Measurements from ENCODE around the gene THOP1. TPM values are rescaled to one million over a fixed set of nuclear protein-coding genes. Genes with fewer than 3 reads are reported as not detected.

Gene THOP1
- total RNA-seq, 1 donor from 2014 or later: 31.8 TPM

DNA sequence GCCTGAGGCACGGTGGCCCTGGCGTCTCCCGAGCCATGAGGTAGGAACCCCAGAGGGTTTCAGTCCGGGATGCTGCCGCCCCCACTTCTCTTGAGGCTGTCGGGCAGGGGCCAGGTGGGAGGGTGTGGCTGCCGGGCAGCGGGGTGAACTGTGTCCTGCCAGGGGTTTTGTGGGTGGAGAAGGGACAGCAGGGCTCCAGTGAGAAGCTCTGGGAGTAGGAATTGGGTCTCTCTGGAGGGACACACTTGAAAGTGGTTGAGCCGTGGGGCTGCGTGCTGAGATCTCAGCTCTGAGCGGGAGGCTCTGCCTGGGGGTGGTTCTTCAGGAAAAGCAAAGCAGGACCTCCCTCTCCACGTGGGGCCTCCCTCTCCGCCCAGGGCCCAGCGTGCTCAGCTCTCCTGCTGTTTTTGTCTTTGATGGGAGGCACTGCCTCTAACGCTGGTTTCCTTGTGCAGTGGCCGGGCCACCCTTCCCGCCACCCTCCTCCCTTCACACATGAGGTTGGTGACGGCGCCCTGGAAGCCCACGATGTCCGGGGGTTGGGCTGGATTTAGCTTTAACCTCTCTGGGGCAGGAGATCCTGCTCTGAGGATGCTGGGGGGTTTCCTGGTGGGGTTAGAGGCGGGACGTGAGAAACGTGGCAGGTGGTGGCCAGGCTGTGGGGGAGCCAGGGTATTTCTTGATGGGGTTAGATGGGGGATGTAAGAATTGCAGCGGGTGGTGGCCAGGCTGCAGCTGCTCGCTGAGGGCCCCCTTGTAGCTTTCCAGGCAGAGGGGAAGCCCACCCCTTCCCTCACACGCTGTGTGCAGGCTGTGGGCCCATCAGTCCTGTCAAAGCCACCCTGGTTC is 19.1 kb downstream of the THOP1 start:
- DNase-seq (ENCODE audit: low spot score): no peak

DNA sequence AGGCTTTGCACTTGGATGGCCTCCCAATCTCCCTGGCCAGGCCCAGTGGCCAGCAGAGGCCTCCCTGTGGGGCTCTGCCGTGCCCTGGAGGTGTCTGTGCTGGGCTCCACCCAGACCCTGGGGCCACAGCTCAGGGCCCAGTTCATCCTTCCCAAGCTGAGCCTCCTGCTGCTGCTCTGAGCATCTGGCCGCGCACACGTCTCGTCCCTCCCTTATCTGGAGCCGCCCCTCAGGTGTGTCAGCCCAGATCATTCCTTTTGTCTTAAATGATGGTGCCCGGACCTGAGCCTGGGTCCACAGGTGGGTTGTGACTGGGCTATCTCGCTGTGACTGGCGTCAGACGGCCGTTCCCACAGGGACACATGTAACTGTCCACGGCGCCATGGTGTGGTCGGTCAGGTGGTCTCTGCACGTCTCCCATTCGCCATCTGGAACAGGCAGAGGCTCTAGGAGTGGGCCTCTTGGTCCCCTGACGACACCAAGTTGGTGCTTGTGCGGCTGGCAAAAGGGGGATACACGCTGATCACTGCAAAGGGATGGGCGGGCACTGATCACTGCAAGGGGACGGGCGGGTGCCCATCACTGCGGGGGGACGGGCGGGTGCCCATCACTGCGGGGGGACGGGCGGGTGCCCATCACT is 20.1 kb downstream of the THOP1 start:
- DNase-seq (ENCODE audit: low spot score): no peak

DNA sequence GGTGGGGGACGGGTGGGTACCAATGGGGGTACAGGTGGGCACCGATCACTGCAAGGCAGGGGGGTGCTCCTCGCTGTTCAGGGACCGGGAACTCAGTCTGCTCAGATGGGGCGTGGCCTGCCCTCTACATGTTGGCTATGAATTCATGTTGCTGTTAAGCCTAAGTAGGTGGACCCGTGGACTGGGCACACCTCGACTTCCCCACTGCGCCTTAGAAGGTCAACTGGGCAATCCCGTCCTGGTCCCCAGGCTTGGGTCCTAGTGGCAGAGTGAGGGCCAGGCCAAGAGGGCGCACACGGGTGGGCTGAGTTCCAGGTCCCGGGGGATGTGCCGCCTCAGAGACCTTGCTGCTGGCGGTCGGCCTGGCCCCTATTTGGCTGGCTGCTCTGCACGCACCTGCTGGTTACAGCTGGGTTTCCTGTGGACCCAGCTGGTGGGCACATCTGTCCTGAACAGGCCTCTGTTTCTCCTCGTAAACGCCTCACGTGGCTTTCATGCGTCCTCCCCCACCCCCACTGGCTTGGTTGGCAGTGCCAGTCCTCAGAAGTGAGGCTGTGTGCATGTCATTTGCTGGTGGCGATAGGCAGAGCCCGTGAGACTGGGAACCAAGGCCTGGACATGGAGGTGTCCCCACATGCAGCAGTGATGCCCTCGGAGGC is 20.8 kb downstream of the THOP1 start:
- no peak for DNase-seq (ENCODE audit: low spot score)

DNA sequence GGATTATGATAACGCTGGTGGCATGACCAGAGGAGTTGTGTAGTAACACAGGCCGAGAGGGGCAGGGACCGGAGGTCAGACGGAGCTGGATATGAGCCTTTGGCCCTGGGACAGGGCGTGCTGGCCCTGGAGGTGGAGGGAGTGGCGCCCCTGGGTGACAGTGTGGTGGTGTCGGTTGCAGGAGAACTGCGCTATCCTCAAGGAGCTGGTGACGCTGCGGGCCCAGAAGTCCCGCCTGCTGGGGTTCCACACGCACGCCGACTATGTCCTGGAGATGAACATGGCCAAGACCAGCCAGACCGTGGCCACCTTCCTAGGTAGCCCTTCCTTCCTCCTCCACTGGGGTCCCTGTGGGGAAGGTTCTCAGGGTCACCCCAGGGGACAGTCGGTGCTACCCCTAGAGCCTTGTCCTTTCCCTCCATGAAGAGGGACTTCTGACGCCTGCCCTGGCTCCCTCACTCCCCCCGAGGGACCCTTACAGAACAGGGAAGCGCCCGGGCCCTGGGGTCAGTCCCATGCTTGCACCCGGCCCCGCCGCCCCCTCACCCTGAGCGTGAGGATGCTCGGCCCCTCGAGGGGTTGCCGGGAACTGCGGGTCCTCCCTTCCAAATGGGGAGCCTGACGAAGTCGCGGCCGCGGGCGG is 21.6 kb downstream of the THOP1 start:
- DNase-seq (ENCODE audit: low spot score): no peak

DNA sequence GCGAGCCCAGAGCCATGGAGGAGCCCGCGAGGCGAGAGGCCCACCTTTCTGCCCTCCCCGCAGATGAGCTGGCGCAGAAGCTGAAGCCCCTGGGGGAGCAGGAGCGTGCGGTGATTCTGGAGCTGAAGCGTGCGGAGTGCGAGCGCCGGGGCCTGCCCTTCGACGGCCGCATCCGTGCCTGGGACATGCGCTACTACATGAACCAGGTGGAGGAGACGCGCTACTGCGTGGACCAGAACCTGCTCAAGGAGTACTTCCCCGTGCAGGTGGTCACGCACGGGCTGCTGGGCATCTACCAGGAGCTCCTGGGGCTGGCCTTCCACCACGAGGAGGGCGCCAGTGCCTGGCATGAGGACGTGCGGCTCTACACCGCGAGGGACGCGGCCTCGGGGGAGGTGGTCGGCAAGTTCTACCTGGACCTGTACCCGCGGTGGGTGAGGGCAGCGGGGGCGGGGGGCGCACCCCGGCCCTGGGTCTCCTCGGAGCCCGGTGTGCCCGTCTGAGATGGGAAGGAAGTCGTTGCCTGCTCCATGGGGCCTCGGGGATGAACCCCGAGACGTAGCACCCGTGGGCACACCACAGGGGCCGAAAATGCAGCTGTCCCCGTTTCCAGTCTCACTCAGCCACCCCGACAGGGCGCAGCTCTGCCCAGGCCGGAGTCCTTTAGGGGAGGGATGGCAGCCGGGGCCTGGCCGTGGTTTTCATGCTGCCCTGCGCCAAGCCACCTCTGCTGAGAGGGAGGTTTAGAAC is 22.3 kb downstream of the THOP1 start:
- no peak for DNase-seq (ENCODE audit: low spot score)

DNA sequence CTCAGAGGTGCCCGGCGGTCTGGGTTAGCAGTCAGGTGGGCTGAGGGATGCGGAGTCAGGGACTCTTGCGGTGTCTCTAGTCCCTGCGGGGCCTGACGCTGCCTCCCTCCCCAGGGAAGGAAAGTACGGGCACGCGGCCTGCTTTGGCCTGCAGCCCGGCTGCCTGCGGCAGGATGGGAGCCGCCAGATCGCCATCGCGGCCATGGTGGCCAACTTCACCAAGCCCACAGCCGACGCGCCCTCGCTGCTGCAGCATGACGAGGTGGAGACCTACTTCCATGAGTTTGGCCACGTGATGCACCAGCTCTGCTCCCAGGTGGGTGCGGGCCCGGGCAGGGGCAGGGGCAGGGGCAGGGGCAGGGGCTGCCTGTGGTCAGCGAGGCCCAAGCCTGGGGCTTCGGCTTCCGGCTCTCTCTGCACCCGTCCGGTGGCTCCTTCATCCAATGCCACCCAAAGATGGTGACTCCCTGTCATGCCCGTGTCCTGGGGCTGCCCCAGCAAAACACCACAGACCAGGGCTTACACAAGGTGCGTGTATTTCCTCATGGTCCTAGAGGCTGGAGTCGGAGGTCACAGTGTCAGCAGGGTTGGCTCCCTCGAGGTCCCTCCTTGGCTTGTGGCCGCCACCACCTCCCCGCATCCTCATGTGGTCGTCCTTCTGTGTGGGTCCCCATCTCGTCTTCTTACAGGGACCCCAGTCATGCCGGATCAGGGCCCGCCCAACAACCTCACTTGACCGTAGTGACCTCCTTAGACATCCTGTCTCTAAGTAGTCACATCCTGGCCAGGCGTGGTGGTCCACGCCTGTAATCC is 23.0 kb downstream of the THOP1 start:
- DNase-seq (ENCODE audit: low spot score): no peak

DNA sequence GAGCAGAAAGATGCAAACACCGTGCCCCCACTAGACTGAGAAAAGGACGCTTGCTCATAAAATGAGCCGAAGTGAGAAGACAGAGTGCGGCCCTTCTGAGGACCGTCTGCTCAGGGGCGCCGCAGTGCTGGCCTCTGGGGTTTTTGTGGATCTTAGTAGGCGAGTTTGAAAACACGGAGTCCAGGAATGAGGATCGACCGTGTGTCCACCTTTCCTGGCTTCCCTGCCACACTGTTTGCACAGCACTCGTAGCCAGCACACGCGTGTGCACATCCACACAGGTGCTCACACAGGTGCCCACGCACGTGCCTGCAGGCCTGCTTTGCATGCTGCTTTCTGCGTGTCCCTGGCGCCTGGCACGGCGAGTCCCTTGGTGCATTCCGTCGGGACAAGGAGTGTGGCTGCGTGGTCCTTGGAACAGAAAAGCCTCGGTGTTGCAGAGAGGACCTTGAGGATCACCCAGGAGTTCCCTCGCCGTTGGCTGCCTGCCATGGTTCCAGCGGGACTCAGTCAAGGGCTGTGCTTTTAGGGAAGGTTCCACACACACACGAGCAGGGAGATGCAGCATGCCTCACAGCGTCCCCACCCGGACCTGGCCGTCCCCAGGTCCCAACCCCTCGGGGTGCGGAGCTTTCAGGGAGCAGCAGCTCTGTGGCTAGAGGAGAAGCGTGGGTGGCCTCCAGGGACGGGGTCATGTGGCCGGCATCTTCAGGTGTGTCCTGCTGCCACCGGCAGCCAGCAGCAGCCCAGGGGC is 24.3 kb downstream of the THOP1 start:
- DNase-seq (ENCODE audit: low spot score): no peak

DNA sequence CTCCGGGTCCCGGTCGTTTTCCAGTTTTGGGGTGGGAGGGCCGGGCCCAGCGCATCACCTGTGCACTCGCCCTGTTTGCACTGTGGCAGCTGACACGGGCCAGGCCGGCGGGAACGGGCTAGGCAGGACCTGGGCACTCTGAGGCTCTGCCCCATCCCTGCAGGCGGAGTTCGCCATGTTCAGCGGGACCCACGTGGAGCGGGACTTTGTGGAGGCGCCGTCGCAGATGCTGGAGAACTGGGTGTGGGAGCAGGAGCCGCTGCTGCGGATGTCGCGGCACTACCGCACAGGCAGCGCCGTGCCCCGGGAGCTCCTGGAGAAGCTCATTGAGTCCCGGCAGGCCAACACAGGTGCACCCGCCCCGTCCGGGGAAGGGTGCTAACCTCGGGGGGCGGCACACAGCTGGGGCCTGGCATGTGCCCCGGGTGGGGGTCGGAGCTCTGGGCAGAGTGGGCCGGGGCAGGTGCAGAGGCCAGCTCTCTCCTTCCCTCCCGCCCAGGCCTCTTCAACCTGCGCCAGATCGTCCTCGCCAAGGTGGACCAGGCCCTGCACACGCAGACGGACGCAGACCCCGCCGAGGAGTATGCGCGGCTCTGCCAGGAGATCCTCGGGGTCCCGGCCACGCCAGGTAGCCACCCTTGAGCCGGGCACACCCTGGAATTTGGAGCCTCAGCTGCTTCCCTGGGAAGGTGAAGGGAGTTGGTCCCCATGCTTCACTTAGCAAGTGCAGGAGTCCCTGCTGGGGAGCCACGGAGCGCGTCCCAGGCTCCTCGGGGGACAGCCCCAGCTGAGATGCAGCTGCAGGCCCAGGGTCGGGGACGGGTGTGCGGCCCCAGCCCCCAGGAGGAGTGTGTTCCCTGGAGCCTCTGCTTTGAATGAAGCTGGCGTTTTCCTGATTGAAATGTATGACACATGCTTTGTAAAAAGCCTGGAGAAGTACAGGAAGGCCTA is 25.1 kb downstream of the THOP1 start:
- no peak for DNase-seq (ENCODE audit: low spot score)

DNA sequence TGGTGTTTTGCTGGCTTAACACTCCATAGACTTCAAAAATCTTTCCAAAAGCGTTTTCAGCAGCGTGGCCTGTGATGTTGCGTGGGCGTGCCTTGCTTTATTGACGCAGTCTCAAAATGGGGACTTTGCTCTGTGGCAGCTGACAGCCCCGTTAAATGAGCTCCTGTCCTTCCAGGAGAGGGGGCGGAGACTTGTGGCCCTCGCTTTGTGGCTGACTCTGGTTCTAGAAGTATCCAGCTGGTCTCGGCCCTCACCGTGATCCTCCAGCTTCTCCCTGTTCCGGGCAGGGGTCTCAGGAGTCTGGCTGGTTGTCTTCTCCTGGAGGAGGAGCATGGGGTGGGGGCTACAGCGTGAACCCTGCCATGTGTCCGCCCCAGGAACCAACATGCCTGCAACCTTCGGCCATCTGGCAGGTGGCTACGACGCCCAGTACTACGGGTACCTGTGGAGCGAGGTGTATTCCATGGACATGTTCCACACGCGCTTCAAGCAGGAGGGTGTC is 26.0 kb downstream of the THOP1 start:
- DNase-seq (ENCODE audit: low spot score): no peak

DNA sequence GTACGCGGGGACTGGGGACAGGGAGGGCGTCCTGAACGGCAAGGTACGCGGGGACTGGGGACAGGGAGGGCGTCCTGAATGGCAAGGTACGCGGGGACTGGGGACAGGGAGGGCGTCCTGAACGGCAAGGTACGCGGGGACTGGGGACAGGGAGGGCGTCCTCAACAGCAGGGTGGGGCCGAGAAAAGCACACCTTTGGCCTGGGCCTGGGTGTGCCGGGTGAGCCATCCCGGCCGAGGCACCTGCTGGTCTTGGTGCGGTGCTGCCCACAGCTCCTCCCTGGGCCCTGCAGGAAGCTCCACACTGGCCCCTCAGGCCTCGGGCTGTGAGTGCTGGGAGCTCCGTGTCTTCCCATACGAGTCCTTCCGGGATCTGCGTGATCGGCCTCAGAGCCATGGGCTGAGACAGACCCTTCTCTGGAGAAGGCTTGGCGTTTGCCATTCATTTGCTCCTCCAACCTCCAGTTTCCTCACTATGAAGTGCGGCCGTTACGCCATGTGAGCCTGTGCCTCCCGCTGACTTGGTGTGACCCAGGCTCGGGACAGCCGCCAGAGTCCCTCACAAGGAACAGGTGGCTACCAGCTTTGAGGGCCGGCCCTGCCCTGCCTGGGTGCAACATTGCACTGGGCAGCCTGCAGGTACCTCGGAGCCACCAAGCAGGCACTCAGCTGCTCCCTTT is 26.6 kb downstream of the THOP1 start:
- DNase-seq (ENCODE audit: low spot score): no peak

DNA sequence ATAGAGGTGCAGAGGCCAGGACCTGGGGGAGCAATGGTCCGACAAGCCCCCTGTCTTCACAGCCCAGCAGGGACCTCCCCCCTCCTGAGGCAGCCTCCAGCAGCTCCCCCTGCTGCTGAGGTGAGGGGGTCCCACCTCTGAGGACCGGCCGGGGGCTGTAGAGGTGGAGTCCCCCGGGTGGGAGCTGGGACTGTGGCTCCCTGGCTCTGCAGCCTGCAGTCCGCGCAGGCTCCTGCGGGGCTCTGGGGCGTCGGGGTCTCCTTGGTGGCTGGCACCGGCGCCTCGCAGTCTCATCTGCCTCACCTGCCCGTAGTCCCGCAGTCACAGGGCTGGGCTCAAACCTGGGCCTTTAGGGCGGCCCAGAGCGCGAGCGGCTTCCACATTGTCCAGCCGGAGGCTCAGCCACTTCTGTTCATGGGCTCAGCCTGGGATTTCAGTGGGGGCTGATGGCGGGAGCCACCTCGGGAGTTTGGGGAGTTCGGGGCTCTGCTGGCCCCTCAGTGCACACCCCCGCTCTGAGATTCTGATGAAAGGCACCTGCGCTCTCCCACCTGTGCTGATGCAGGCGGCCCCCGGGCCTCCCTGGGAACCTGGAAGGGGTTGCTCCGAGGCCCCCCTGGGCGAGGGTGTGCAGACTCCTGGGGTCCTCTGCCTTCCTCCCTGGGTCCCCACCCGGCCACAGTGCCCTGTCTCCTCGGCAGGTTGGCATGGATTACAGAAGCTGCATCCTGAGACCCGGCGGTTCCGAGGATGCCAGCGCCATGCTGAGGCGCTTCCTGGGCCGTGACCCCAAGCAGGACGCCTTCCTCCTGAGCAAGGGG is 27.3 kb downstream of the THOP1 start:
- DNase-seq (ENCODE audit: low spot score): no peak

DNA sequence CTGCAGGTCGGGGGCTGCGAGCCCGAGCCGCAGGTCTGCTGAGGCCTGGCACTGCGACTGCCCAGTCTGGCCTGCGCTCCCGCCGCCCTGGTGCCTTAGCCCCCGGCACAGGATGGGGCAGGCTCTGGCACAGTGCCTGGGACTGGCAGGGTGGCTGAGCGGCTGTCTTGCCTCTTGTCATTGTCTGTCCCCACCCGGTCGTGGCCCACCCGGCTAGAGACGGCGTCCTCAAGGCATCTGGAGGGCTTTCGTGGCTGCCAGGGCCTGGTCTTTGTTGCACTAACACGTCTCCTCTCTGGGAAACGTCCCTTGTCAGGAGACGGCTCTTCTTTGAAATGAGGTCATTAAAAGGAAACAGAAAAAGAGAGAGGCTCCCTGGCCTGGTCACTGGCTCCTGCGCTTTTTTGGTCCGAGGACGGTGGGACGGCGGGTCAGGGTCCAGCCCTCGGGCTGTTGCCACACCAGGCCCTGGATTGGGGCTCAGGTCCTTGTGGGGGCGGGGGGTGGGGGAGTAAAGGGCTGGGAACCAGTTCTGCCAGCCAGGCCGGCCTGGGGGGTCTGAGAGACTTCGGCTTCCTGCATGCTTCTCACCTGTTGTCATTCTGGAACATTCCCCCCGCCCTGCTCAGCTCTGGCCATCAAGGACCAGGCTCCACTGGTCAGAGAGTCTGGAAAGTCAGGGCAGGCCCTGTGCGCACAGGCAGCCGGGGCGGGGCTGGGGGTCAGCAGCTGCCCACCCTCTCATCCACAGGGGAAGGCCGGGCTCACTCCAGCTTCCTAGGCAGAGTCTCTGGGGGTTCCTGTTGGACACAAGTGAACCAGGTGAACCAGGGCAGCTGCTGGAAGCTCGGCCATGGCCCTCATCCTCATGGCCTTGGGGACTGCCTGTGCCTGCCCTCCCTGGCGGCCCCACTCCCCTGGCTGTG is 28.2 kb downstream of the THOP1 start:
- peak; percentile 11 for DNase-seq (ENCODE audit: low spot score)

DNA sequence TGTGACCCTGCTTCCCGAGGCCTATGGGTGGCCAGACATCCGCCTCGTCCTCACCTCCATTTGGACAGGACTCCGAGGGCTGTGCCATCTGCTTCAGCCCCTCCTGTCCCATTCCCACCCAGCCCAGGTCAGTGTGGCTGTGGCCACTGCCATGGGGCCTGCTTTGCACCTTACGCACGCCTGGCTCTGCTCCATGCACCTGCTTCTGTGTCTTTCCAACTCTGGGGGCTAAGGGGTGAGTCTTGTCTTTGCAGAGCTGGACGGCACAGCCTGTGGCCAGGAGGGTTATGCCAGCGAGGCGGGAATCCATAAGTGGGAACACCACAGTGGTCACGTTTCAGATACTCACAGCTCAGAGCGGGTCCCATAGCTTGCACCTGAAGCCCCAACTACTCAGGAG is 29.1 kb downstream of the THOP1 start:
- no peak for DNase-seq (ENCODE audit: low spot score)

DNA sequence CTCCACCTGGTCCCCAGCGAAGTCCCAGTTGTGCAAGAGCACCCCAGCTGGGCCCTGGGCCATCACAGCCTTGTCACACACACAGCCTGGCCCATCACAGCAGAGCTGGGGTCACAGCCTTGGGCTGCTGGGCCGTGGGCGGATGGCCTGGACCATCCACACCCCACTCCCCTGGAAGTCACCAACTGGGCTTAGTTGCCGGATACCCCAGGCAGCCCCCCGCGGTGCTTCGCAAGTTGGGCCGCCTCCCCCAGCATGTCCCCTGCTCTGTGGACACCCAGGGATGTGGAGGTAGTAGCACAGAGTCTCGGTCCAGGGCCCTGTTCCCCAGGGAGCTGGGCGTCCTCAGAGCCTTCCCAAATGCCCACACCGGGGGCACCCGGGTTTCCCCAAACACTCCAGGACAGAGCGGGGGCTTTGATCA is 29.9 kb downstream of the THOP1 start:
- no peak for DNase-seq (ENCODE audit: low spot score)

DNA sequence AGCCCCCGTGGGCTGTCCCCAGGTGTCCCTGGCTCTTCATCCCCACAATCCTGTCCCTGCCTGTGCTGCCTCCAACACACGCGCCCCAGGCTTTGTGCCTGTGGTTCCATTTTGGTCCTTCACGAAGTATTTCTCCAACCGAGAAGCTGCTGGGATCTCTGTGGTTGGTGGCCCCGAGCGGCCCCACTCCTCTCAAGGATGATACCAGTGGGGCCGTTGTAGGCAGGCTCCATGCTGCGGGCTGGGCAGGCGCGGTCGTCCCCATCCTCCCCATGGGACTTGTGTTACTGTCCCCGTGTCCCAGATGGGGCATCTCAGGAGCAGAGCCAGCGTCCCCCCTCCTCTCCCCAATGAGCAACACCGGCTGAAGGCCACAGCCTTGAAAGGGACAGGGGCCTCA is 30.6 kb downstream of the THOP1 start:
- DNase-seq (ENCODE audit: low spot score): no peak

DNA sequence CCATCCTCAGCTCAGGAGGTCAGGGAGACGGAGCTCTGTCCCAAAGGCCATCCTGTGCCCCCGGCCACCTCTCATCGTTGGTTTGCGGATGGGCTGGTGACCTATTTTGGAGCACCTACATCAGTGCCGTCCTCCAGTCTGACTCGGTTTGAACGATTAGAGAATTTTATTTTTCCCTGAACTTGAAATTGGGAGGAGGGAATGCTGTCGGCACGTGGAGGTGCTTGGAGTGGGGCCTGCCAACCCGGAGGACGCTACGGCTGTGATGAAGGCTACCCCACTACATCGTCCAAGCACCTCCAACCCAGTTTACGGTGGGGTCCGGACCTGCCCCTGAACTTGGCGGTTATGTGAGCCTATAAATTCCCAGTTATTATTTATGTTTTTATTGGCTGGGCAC is 31.3 kb downstream of the THOP1 start:
- no peak for DNase-seq (ENCODE audit: low spot score)

Data from umbilical cord (tissue), 2 donors.